ENCODE data around the gene RALY. TPM values are rescaled to one million over a fixed set of nuclear protein-coding genes. Genes with fewer than 3 reads are reported as not detected.
A peak's percentile ranks its signal among the peaks of the same experiment; 100 is the strongest.

Gene RALY
- total and polyA plus RNA-seq, 10 of the 15 experiments (the other 5 are each of a cell fraction or from before 2014, with no cell fraction given): 1.2 to 246 (median 137) TPM

- TF ChIP-seq ZBTB40 (IDR thresholded peaks at IDR 0.05; ENCODE audit: borderline replicate concordance) (peak; percentile 75; the same call in 1 of the 2 replicates), E2F8 (IDR thresholded peaks at IDR 0.05; ENCODE audit: low read depth, partially characterized antibody) (no peak), STAT3 (IDR thresholded peaks at IDR 0.05; ENCODE audit: low read depth, low read length) (no peak), RELA (IDR thresholded peaks at IDR 0.05; ENCODE audit: borderline replicate concordance, partially characterized antibody) (peak; percentile 8), SIN3A (IDR thresholded peaks at IDR 0.05; ENCODE audit: low read depth, low read length) (peak; percentile 62), MTA3 (IDR thresholded peaks at IDR 0.05; ENCODE audit: borderline replicate concordance, low read length) (no peak), DPF2 (IDR thresholded peaks at IDR 0.05) (peak; percentile 87), HDAC6 (IDR thresholded peaks at IDR 0.05; ENCODE audit: unreplicated experiment) (no peak), PRDM15 (CRISPR knock-in tag; IDR thresholded peaks at IDR 0.05) (no peak), CUX1 (IDR thresholded peaks at IDR 0.05; ENCODE audit: insufficient replicate concordance, low read depth, low read length) (no peak)
These were observed 118.2 kb downstream of the RALY start, which contains the start of gene EIF2S2 (continued) for GRCh38 chr20:34111702-34112599.

Measured in GM12878 (cell line).